ENCODE data around the gene TIMP3.

TIMP3 gene

GRCh38 chr22:32805361-32805881 lies 3.9 kb downstream of the TIMP3 start:
- no peak for FAIRE-seq

GRCh38 chr22:32806296-32806695 lies 4.8 kb downstream of the TIMP3 start:
- no peak for FAIRE-seq
- no peak for DNase-seq (ENCODE audit: low spot score)

More at GRCh38 chr22:32805361-32805881, 3.9 kb downstream of the TIMP3 start:
- DNase-seq (ENCODE audit: low spot score), result no peak

- FAIRE-seq, result no peak
- DNase-seq (ENCODE audit: low spot score), result no peak
Measured at GRCh38 chr22:32808038-32808445, 6.5 kb downstream of the TIMP3 start.

- no peak for FAIRE-seq
- no peak for DNase-seq (ENCODE audit: low spot score)
Measured at GRCh38 chr22:32809786-32810554, 8.5 kb downstream of the TIMP3 start.

GRCh38 chr22:32810555-32811133 lies 9.1 kb downstream of the TIMP3 start:
- DNase-seq (ENCODE audit: low spot score), result no peak
- FAIRE-seq, result no peak

- DNase-seq (ENCODE audit: low spot score), result no peak
- no peak for FAIRE-seq
Measured at GRCh38 chr22:32811788-32812545, 10.5 kb downstream of the TIMP3 start.

DNA sequence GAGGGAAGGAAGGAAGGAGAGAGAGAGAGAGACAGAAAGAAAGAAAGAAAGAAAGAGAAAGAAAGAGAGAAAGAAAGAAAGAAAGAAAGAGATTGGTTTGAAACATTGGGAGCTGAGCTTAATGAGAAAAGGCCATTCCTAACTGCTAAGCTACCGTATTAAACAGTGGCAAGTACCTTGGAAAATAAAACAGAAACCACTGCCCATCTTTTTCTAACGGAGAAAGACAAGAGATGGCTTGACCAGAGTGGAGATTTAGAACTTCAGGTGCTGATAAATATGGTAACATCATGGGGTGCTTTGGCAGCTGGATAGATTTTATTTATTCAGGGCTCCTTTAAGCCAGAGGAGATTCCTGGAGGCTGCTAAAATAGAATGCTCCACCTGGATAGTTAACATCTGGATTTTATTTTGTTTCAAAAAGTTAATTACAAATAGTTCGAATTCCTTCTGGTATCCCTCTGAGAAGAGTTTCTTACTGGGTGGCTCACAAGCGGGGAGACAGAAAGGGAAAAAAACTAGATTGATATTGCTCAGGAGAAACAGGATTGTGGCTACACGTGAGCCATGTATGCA lies 12.9 kb downstream of the TIMP3 start:
- FAIRE-seq (no peak), DNase-seq (ENCODE audit: low spot score) (no peak)

DNA sequence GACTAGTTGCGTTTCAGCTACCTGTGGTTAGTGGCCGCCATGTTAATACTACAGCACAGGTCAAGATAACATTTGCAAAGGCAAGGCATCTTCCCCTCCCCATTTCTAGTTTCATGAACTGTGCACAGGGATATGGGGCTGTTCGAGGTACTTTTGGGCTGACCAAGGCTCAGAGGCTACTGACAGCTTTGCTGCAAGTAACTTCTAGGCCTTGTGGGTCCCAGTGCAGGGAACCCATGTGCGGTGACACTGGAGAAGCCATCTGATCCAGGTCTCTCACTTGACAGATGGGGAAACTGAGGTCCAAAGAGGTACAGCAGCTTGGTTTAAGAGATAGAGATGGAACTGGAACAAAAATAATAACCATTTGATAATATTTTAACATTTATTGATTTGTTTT lies 13.6 kb downstream of the TIMP3 start:
- FAIRE-seq, result no peak

DNA sequence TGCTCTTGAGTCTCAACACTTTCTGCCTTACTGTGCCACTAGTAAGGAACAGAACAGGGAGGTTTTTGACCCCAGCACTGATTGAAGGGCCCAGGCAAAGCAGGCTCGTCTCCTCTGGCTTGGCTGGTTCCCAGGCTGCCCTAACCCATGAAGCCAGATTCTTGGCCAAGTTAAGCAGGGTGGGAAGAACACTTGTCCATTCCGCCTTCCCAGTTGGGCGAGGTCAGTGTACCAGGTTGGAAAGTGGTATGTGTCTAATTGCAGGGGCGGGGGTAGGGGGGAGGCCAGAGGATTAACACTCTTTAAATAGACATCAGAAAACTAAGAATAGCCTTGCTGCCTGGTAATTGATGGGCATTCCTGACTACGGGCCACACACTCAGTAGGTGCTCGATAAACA lies 14.4 kb downstream of the TIMP3 start:
- FAIRE-seq (no peak), DNase-seq (ENCODE audit: low spot score) (no peak)

More for the DNA sequence above, 13.6 kb downstream of the TIMP3 start:
- no peak for DNase-seq (ENCODE audit: low spot score)

GRCh38 chr22:32817137-32817730 lies 15.7 kb downstream of the TIMP3 start:
- DNase-seq (ENCODE audit: low spot score) (no peak), FAIRE-seq (no peak)

DNA sequence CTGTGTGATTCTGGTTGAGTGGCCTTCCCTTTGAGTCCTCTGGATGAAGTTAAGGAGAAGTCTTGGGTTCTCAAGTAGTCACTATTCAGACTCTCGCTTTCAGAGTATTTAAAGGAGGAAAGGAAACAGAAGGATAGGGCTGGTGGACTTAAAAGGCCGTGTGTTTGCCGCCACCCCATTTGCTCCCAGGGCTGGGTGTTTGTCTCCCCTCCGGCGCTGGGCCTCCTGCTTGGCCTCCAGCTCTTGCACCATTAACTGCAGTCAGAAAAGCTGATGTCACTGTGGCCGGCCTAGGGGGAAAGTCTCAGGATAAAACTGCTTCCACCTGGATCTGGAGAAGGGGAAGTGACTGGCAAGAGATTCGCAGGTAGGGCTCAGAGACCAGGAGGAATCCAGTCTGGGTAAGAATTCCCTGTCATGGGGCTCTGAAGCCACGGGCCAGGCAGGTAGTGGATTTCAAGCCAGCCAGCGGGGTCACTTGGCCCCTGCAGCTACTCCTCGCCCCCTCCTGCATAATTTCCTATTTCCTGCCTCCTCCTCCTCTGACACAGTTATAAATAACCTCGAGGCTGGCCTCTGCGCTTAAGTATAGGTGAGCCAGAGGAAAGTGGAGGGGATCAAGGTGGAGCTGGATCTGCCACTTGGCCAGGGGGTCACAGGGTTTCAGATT lies 17.1 kb downstream of the TIMP3 start:
- FAIRE-seq, result no peak
- no peak for DNase-seq (ENCODE audit: low spot score)

DNA sequence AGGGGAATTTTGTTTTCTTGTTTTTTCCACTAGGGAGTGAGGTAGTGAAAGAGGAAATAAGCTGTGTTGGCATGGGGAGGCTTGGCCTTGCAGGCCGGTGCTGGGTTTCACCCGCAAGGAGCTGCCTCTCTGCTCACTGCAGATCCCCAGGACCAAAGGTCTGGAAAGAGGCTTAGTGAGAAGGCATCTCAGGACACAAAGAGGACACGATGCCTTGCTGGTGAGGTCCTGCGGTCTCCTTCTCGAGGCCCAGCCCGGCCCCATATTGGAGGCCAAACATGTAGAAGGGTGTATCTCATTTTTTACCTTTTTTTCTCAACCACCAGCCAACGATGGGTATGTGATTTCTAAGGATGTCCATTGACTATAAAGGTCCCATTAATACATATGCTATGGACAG lies 17.6 kb downstream of the TIMP3 start:
- FAIRE-seq, result no peak

GRCh38 chr22:32820131-32821119 lies 18.9 kb downstream of the TIMP3 start:
- FAIRE-seq (no peak), DNase-seq (ENCODE audit: low spot score) (no peak)

More for the DNA sequence above, 17.6 kb downstream of the TIMP3 start:
- DNase-seq (ENCODE audit: low spot score), result no peak

DNA sequence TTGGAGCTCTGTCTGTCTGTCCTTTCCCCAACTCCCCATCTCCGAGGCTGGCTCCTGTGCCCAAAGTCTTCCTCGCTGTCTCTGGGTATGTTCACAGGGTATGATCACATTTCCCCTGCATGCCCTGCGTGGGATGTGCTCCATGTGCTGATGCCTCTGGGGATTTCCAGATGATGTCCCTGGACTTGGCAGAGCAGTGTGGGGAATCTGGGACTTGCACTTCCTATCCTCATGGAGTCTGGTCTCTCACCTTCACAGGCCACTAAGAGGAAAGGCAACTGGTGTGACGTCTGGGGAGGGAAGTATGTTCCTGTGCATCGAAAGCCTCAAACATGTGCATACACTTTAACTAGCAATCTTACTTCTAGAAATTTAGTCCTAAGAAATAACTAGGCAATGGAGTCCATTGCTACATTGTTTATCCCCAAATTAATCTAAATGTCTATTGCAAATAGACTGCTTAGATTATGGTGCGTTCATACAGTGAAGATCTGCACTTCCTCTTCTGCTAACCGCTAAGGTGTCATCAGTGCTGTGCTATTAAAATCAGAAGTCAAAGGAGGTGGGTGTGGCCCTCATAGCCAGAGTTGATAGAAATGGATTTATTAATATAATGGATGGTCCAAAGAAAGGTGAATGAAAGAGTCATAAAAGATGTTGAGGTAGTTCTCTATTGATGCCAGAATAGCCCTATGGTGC lies 20.8 kb downstream of the TIMP3 start:
- no peak for FAIRE-seq

DNA sequence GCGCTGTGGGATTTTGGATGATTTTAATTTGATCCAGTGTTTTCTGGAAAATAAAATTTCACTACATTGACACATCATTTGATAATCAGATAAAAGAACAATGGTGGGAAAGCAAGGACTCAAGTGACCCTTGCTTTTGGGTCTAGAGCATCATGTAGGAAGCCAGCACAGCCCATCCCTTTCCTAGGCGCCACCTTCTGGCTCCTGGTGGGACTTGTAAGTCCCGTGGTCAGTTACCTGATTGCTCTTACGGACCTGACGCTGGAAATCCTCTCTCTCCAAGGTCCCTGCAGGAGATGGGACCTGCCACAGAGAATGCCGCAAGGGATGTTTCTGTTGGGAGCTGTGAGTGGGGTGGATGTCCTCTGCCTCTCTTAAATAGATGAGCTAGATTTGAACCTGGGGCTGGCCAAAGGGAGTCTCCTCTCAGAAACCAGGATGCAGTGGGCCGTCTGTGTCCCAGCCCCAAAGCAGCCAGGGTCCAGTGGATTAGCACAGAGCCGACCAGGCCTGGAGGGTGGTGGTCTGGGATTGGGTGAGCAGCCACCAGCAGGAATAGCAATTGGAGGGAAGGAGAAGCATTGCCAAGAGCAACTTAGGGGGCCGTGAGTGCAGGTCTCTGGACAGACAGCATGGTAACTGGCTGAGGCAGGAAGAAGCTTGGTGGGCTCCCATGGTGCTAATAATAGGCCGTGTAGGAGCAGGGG lies 21.7 kb downstream of the TIMP3 start:
- DNase-seq (ENCODE audit: low spot score), result no peak
- no peak for FAIRE-seq

More for the DNA sequence above, 20.8 kb downstream of the TIMP3 start:
- DNase-seq (ENCODE audit: low spot score), result no peak

DNA sequence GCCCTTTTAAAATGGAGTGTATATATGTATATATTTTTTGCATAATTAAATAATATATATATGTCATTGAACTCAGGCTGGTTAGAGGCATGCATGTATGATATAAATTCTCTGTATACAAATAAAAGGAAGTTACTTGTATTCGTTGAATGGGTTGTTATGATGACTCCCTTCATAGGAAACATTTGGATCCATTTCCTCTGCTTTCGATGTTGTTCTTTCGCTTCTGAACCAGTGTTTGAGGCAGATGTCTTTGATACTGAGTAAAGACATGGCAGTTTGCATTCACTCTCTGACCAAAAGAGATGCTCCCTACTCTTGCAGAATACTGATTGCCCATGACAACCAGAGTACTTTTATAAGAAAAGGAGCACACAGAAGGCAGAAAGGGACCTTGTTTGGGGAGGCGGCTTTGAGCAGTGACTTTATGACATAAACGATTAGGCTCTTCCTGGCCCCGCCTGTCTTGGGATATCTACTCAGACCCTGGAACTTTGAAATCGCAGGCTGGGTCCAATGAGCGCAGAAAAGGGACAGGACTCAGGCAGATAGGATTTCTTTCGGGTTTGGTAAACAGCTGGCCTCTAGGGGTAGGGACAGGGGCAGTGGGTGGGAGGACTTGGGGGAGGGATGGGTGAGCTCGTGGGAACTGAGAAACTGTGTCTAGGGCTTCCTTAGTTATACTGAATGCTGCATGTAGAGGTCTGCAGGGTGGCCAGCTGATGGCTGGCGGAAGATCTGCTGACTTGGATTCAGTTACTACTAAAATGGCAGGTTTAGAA lies 23.2 kb downstream of the TIMP3 start:
- no peak for DNase-seq (ENCODE audit: low spot score)
- no peak for FAIRE-seq

DNA sequence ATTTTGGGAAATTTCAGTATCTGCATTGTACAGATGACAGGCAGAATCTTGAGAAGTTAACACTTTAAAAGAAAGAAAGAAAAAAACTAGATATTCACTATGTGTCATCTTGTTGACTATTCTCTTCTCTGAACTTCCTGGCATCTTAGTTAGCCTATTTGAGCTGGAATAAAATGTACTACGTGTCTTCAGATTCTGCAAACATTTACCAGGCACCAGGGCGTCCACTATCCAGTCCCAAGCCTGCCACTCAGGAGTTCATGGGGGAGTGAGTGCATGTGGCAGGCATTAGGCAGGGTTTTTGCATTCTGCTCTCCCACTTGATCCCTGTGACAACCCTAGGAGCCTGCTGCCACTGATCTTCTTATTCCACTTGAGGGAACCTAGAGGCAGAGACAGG lies 25.0 kb downstream of the TIMP3 start:
- FAIRE-seq, result no peak
- DNase-seq (ENCODE audit: low spot score), result no peak

All from RCC 7860 (cell line).